Measurements from ENCODE around the gene METTL1.

- TF ChIP-seq CTCF (IDR thresholded peaks at IDR 0.05): no peak
- no peak for TF ChIP-seq POLR2A (IDR thresholded peaks at IDR 0.05)
- TF ChIP-seq EP300 (IDR thresholded peaks at IDR 0.05): no peak
These were observed 41.4 kb upstream of the METTL1 start for GRCh38 chr12:57813111-57813970.

Measured in ovary (tissue), 3 donors.